RKO (cell line): Measurements from ENCODE around the gene NUAK1.

Source experiments
- DNase-seq: peaks from one replicate; pipeline ENCODE4 v3.0.0-alpha.2; 2016; ENCODE audit warnings: low spot score

NUAK1 gene

GRCh38 chr12:106109168-106109910 lies 29.4 kb downstream of the NUAK1 start:
- no peak for DNase-seq

DNA sequence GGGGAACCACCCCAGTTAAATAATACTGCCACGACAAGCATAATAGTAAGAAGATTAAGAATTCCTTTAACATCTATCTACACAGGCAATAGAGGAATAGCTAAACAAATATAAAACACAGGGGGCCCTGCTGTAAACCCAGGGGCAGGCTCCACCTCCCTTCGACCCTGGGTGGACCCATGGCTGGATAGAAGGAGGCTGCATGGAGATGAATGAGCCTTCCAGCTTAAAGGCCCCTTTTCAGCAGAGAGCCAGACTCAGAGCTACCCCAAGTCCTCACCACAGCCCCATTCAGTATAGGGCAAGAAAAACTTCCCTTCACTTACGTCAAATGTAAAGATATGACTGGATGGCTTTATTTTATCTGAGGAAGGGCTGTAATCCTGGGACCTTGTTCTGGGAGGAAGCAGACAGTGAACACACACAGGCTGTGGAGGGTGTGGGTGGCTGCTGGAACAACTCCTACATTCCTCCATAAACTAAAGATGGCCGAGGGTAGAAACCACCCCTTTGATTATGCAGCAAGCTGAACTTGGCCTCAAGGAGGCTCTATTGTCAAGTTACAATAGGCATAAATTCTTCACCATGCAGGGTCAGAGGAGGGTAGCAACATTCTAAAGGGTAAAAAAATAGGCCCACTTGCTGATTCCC lies 30.4 kb downstream of the NUAK1 start:
- DNase-seq, result no peak

DNA sequence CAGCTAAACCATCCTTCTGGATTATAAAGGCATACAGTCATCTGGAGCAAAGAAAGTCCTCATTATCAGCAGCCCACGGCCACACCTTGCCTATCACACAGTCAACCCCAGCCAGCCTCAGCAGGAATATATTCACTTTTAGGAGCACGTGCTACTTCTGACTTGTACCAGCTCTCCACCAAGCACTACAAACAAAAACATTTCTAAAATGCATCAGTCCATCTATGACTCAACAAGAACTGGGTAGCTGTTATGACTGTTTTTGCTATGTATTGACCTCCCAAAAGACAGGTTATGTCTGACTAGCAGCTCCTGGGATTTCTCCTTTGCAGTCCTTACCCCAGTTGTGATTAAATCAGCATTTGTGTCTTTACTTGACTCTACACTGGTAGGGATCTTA lies 31.2 kb downstream of the NUAK1 start:
- DNase-seq, result no peak

DNA sequence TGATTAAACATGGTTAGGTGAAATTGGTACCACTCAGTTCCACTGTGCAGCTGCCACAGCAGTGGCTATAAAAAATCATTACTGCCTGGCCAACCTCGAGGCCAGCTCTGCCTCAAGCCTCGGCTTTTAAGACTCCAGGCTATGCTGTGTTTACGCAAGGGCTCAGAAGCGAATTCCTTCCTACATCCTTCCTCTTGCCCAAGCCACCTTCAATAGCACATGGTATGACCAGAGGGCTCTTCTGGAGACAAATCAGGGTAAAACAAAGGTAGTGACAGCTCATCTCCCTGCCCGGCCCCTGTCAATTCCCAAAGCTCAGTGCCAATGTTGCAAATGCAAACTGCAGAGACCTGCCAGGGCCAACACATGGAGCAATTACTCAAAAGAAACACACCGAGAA lies 31.9 kb downstream of the NUAK1 start:
- DNase-seq, result no peak

DNA sequence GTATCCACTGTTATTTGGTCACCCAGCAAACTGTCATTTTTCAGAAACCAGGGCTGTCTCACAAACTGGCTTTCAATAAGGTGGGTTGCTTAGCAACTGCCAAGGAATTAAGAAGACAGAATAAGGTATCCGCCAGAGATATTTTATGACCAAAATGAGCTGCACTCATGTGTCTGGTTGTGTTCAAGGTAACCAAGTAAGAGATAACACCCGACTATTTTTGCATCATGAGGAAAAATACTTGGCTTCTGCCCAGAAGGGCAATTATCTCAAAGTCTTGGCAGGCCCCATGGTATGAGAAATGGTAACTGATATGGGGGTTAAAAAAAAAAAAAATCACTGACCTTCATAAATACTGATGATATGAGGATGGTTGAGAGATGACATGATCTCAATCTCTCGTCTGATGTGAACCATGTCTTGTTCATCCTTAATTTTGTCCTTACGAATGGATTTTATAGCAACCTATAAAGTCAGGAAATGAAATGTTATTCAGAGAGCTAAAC lies 32.6 kb downstream of the NUAK1 start:
- no peak for DNase-seq

DNA sequence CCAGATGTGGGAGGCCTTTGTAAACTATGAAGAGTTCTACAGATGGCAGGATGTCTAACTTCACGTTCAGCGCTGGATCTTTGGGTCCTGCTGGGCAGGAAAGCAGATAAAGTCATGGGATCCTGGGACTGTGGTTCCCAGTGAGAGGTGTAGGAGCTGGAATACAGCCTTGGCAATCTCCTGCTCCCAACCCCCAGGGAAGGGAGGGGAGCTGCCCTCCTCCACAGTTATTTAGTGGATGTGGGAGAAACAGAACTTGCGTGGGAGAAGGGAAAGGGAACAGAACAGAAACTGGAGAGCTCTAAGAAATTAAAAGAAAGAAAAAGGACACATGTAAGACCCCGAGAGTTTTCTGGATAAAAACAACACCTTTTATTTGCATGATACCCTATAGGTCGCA lies 37.0 kb downstream of the NUAK1 start:
- no peak for DNase-seq

GRCh38 chr12:106098691-106099200 lies 40.0 kb downstream of the NUAK1 start:
- no peak for DNase-seq

GRCh38 chr12:106097011-106097410 lies 41.7 kb downstream of the NUAK1 start:
- no peak for DNase-seq

DNA sequence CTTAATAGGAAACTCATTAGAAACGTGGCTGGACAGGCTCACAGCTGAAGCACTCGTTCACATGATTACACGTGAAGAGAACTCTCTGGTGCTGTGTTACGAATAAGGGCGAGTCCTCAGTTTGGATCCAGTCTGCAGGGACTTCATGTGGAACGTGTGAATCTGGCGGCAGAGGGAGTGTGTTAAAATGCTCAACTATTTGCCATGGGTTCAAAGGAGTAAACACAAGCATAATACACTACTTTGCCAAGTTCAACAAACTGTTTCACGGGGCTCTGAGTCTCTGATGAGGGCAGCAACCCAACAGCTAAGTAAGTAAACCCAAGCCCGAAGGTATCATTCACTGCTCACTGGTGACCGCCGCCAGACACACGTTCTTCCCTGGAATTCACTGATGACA lies 42.4 kb downstream of the NUAK1 start:
- DNase-seq, result no peak

DNA sequence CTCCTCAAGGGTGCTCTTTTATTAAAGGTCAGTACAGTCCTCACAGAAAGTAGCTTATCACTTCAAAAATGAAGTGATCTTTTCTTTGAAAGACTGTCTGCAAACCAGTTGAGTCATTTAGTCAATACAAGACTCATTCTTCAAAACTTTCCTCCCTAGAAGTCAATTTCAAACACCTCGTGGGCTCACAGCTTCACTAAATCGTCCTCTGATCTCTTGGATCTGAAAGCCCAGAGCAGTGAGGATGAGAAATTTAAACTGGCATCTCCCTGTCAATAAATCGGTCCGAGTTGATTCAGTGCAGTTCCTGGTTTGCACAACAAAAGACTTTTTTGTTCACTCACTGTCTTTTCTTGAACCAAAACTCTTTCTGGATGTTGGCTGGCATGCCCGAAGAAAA lies 44.5 kb downstream of the NUAK1 start:
- no peak for DNase-seq

GRCh38 chr12:106093246-106093645 lies 45.5 kb downstream of the NUAK1 start:
- no peak for DNase-seq

DNA sequence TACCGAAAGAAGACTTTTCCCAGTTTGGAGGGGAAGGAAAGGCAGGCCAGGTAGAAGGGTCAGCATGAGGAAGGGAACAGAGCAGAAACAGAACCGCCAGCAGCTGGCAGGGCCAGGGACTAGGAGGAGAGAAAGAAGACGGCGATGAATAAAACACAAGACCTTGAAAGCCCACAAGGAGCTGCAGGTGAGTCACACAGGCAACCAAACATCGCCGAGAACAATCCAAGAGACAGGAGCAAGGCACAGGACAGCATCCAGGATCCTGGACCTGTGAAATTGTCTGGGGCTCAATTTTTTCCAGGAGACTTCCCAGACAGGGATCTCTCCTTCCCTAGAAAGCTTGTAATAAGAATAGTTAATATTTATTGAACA lies 47.3 kb downstream of the NUAK1 start:
- no peak for DNase-seq

- no peak for DNase-seq
These were observed 47.9 kb downstream of the NUAK1 start for GRCh38 chr12:106090591-106091445.

DNA sequence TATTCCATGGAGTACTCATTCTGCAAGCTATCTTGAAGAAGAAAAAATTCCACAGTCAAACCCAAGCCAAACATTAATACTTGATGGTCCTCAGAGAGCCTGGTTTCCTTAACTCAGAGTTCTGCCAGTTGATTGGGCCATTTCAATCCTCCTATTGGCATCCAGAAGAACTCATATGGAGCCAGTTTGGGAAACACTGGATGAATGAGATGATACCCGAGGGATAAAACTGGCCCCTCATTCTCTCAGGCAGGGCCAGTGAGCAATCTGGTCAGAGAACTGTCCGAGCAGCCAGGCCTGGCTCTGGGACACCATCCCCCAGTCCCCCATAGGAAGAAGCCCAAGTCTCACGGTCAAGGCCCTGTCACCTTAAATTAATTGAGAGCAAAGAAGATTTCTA lies 48.8 kb downstream of the NUAK1 start:
- no peak for DNase-seq

DNA sequence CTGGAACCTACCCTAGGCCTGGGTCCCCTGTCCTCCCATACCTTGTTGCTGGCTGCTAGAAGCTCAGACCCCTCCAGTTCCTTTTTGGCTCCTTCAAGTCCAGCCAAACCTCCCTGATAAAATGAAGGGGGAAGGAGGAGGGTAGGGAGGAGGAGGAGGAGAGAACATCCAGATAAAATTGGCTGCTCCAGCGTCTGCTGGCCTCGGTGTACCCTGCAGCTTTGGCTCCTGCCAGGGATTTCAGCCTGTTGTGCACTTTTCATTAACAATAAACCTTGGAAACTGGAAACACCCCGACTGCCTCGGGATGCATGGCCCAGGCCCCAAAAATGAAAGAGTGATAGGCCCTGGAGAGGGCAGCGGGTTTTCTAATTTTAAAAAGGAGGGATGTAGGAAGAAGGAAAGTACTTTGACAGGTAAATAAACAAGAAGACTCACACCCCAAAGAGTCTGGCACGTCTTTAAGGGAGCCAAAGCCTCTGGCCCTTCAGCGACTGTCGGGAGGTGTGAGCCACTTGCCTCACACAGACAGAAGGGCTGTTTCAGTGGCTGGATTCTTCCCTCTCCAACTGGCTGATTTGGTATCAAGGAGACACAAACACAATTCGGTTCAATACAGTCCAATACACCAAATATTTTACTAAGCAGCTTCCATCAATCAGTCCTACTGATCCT lies 49.8 kb downstream of the NUAK1 start:
- DNase-seq, result no peak

DNA sequence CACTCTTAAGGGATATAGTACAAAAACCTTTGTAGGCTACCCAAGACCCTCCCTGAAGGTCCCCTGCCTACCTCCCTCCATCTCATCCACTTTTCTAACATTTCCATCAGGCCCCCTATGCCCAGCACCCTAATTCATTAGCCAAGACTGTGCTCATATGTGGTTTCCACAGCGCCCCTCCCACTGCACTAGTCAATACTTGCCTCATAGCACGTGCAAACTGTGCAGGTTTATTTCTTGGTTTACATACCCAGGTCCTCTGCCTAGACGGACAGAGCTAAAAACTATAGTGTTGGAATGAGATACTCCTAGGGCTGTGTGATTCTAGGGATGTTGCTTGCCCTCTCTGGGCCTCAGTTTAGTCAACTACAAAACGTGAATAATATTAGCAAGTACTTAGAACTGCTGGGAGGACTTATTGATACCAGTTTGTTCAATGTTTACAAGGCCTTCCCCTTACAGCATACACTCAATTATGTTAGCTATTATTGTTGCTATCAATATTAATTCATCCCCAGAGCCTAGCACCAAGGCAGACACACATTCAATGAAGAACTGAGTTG lies 50.4 kb downstream of the NUAK1 start:
- no peak for DNase-seq

- no peak for DNase-seq
These were observed 52.1 kb downstream of the NUAK1 start for GRCh38 chr12:106086696-106087095.

DNA sequence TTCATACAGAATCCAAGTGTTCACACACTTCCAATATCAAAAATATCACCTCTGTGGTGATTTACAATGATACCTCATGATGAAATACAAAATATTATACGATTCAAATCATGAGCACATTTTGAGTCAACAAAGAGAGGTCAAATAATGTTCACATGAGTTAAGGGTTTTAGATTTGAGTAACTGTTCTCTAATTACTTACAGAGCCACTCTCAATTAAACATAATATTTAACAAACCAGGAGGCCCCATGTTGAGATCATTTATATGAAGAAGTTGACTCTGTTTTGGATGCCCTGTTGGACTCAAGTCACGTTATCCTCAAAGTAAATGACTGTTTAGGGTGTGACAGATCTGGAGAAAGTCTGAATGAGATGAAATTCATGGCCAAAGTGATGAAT lies 53.5 kb downstream of the NUAK1 start:
- DNase-seq, result no peak

GRCh38 chr12:106084759-106085158 lies 54.0 kb downstream of the NUAK1 start:
- DNase-seq, result no peak

GRCh38 chr12:106084014-106084671 lies 54.6 kb downstream of the NUAK1 start:
- no peak for DNase-seq
